ENCODE data around the gene SLC25A51.
A peak's percentile ranks its signal among the peaks of the same experiment; 100 is the strongest.
"Not testable (repeated sequence)": the region's sequence is repeated elsewhere in the genome, so short reads cannot be mapped to it uniquely, and the experiment has no call there.

Gene SLC25A51

DNA sequence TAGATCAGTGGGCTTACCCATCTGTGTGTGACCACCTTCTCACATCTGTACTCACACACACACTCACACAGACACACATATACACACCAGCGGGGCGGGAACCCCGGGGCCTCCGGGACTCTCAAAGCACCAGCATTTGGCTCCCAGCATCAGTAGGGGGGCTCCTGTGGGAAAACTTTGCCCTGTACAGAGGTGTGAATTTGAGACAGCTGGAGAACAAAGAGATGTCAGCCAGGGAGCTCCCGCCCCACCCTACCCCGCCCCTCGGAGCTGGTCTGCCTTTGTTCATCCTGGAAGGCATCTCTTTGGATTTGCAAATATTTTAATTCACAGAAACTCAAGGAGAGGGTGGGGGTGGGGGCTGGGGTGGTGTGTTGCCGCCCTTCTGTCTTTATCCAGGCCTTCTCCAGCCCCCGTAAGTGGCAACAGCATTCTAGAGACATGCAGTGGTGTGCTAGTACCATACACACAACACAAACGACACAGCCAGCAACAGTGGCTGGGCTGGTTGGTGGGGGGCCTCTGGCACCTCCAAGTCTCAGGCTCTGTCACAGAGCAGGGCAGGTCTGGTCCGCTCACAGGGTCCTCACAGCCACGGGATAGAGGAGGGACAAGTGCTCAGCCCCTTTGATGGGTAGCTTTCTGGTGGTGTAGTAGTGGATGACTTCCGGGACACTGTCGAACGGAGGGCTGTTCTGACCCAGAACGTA, 15.5 kb upstream of the SLC25A51 start:
- no peak for DNase-seq (ENCODE audit: low spot score)

DNA sequence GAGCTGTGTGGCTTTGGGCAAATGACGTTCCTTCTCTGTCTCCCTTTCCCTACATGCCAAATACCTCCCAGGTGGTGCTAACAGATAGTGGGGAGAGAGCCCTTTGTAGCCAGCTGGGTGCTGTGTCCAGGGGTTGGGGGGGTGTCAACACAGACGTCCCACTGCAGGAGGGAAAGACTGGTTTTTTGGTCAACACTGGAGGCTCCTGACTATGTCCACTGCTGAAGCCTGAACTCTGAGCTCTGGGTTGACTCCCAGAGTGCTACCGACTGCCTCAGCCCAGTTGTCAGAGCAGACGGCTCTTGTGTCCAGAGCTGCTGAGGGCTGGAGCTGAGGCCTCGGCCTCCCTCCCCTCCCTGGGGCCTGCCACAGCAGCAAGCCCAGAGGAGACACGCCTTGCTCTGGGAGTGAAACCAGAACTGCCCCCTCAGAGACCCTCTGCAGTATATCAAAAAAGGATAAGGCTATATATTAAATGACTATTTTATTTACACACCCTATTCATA, 14.8 kb upstream of the SLC25A51 start:
- no peak for DNase-seq (ENCODE audit: low spot score)

DNA sequence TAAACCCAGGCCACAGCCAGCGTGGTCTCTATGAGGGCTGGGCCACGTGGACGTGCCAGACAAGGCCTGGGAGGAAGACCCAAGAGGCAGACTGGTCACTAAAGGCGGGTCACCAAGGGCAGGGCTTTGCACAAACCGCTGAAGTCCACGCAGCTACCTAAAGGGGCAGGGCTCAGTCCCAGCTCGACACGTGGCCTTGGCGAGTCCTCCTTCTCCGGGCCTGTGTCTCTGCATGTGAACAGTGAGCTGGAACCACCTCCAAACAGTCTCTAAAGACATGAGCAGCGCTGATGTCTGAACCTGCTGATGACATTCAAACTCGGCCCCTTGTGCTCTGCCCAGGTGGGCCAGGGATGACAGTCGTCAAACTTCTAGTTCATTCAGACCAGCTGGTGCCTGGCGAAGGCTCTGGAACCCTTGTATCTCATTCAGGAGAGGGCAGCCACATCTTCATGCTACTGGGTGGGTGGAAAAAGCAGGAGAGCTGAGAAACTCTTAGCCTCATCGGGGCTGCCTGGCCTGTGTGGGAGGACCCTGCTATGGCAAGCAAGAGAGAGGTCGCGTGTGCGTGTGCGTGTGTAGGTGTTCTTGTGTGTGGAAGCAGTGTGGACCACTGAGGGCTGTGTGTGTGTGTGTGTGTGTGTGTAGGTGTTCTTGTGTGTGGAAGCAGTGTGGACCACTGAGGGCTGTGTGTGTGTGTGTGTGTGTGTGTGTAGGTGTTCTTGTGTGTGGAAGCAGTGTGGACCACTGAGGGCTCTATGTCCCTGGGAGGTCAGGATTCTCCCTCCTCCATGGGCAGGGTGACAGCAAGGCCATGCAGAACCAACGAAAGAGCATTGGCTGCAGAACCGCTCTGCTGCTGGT, 14.1 kb upstream of the SLC25A51 start:
- no peak for DNase-seq (ENCODE audit: low spot score)

DNA sequence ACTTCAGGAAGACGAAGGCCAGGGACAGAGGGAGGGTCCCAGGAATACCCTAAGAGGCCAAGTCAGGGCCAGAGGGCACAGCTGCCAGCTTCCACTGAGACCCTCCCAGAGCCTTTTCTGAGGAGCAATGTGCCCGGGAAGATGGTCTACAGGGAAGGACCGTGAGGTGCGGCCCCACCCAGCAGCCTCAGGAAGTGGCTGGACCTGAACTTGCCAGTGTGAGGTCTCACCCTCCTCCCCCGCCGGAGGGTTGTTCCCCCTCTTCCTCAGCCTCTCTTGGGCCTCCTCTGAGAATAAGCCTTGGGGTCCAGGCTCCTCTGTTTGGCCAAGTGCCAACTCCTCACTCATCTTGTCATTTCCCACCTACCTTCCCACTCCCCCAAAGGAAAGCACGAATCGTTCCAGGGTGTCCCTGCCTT, 13.4 kb upstream of the SLC25A51 start:
- no peak for DNase-seq (ENCODE audit: low spot score)

DNA sequence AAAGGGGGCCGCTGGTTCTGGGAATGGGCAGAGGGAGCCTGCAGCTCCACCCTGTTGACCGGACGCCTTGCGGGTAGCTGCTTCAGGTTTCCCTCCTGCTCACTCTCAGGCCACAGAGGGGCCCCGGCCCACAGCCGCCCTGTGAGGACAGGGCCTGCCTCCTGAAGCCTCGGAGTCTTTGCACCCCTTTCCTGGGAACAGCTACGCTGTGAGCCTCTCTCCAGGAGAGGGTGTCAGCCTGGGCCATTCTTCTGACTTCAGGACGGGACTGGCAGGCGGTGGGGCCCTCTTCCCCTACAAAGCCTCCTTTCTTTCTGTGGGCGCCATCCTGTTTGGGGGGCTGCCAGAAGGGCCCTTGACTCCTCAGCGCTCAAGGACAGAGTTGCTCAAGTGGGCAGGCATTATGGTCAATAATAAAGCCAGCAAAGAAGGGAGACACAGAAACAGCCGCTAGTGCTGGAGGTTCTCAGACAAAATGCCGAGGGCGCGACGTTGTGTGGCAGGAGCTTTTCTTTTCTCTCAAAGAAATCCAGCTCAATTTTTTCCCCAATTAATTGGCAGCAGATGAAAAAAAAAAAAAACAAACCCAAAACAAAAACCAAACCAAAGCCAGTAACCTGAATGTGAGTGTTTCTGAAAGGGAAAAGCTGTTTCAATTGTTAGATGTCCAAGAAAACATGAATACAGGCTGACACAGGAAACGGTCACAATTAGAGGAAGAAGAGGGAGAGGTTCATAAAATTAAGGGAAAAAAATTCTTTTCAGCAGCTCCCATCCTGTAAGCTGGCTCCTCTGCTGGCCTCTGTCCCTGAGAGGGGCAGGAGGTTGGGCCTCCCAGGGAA, 12.8 kb upstream of the SLC25A51 start:
- no peak for DNase-seq (ENCODE audit: low spot score)

DNA sequence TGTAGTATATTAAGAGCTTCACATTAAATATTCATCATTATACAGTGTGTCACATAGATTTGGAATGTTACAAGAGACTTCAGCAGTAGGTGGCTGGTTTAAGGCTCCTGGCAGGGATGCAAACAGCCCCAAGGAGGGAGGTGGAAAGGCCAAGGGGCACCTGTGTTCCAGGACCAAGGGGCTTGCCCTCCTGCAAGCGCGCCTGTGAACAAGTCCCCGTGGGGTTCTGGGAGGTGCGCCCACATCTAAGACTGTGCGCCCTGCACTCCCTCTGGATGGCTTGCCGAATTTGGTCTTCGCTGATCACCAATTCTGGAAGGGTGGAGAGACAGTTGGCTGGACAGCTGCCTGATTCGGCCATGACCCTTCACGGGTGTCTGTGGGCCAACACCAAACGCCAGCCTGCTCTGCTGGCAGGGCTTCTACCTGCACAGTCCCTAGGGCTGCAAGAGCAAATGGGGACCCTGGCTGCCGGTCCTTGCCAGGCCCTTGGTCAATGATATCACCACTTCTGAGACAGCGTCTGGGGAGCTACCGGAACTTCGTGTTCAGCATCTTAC, 12.1 kb upstream of the SLC25A51 start:
- DNase-seq (ENCODE audit: low spot score) = no peak

DNA sequence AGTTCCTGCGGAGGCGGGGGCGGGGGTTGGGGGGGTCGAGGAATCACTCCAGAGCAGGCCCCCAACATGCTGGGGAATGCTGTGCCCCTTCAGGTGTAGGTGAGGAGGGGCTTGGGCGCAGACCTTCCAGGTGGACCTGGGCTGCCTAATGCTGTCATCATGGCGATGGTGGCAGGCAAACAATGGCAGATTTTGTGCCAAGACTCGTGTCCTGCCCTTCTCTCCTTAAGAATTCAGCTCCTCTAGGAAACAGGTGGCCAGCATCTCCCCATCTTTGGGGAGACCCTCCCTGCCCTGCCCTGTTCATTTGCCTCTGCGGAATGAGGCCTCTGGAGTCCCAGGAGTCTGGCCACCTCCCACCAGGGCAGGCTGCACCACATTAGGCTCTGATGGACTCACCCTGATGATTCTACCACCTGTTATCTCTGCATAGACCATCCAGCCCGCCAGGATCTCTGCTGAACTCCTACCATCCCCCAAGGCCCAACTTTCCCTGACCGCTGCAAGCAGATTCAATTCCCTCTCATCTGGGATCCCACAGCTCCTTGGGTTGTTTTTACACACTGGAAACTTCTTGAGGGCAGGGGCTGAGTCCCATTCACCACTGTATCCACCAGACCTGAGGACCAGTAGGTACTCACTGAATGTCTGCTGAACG, 10.9 kb upstream of the SLC25A51 start:
- no peak for DNase-seq (ENCODE audit: low spot score)

DNA sequence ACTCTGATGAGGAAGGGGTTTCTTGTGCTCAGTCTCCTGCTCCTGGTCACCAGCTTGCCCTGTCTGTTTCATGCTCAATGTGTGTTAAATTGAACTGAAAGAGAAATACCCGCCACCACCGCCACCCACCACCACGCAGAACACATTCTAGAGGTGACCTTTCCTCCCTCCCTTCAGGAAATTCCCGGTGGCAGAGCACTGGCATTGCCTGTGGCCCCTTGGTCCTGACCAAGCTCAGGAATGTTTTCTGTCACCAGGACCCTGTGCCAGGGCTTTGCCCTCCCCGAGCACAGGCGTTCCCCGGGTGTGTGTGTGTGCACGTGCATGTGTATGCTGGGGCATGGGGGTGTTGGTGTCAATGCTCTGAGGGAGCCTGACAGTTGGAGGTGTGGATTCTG, 10.2 kb upstream of the SLC25A51 start:
- DNase-seq (ENCODE audit: low spot score) = no peak

DNA sequence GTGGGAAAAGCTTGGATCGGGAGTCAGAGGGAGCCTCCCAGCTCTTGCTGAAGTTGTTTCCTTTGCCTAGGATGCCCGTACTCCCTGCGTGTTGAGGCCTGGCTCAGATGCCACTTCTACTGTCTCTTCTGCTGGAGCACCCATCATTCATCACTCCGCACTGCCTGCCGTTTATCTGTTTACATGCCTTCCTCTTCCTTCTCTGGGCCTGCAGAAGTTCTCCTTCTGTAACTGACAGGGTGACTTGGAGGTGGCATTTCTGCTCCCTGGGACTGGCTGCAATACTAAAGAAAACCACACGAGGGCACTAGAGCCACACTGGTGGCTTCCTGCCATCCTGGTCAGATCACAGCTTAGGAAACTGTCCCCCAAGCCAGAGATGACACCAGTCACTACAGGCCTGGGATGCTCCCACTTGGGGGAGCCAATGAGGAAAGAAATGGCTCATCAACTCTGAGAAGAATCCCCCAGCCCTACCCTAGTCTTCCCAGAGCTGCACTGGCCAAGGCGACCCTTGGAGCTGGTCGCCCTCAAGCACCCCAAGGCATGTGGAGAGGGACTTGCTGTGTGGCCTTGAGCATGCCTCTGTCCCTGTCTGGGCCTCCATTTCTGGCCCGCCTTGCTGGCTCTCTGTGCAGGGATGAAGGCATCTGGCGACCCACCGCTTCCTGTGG, 9.7 kb upstream of the SLC25A51 start:
- peak; percentile 83 for DNase-seq (ENCODE audit: low spot score)

DNA sequence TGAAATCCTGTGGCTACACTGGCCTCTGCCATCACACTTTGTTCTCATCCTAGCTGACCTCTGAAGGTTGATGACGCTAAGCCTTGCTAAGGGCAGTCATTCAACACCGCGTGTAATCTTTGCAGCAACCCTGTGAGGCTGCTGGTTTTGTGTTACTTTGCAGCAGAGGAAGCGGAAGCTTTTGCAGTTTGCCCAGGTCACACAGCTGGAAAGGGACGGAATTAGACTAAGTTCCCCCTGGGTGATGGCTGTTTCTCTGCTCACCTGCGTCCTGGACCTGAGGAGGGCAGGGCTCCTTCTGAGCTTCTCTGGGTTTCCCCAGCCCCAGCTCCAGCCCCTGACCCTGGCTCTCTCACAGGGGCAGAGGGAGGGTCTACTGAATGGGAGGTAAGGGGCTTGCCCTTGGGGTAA, 7.3 kb upstream of the SLC25A51 start:
- DNase-seq (ENCODE audit: low spot score) = no peak

DNA sequence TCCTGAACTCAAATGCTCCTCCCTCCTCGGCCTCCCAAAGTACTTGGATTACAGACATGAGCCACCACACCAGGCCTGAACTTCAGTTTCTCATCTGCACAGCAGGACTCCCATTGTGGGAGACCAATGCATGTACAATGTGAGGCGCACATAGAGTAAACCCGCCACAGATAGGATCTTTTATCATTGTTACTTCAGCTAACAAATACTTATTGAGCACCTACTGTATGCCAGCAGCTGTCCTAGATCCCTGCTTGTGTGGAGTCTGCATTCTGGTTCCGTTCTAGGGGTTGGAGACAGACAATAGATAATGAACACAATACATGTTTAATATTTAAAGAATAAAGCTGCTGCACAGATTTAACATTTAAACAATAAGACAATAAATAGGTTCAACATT, 6.3 kb upstream of the SLC25A51 start:
- DNase-seq (ENCODE audit: low spot score) = no peak

DNA sequence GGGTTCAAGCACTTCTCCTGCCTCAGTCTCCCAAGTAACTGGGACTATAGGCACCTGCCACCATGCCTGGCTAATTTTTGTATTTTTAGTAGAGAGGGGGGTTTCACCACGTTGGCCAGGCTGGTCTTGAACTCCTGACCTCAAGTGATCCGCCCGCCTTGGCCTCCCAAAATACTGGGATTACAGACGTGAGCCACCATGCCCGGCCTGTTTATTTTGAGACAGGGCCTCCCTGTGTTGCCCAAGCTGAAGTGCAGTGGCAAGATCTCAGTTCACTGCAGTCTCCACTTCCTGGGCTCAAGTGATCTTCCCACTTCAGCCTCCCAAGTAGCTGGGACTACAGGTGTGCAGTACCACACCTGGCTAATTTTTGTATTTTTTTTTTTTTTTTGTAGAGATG, 5.9 kb upstream of the SLC25A51 start:
- DNase-seq (ENCODE audit: low spot score) = not testable (repeated sequence)

DNA sequence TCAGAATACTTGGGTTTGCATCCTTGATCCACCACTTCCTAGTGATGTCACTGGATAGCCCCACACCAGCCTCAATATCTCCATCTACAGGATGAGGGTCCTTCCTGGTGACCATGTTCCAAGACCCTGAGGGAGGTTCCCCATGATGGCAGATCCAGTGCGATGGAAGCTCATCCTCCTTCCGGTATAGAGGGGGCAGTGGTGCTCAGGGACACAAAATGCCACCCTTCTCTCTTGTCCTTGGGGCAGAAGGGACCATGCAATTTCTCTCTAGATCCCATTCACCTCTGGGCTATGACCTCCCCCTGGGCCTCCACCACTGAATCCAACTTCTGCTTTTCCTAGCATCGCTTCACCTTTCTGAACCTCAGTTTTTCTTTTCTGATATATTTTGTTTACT, 5.4 kb upstream of the SLC25A51 start:
- DNase-seq (ENCODE audit: low spot score) = no peak

DNA sequence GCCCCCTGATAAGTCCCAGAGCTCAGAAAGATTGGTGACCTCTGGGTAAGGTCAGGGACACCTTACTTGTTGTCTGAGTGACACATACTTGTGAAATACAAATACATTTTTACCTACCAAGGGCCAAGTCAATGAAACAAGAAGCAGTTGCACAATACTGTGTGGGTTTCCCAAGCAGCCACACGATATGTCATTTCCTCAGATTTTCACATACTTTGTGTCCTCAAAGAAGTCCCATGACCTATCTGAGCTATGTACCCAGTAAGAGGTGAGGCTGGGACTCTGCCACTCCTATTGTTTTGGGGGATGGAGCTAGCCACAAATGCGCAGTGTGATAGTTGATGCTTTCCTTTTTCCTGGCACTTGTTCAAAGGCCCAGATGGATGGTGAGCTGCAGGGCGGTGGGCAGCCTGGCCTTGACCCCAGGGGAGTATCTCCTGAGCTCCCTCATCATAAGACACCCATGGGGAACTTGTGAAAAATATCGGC, 4.8 kb upstream of the SLC25A51 start:
- peak; percentile 65 for DNase-seq (ENCODE audit: low spot score)

DNA sequence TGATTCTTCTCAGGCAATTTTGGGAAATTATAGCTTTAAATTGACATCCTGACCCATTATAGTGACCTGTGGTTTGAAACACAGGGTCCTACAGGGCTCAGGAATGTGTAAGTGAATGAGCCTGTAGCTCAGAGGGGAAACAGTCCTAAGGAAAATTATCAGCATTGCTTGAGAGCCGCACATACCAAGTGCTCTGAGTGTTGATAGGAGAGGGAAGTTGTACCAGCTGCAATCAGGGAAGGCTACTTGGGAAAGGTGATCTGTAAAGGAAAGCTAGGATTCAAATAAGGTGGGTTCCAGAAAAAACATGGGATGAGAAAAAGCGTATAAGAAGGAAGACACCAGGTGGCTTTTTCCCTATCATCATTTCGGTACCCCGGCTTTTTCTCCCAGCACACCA, 4.4 kb upstream of the SLC25A51 start:
- DNase-seq (ENCODE audit: low spot score) = peak; percentile 15

DNA sequence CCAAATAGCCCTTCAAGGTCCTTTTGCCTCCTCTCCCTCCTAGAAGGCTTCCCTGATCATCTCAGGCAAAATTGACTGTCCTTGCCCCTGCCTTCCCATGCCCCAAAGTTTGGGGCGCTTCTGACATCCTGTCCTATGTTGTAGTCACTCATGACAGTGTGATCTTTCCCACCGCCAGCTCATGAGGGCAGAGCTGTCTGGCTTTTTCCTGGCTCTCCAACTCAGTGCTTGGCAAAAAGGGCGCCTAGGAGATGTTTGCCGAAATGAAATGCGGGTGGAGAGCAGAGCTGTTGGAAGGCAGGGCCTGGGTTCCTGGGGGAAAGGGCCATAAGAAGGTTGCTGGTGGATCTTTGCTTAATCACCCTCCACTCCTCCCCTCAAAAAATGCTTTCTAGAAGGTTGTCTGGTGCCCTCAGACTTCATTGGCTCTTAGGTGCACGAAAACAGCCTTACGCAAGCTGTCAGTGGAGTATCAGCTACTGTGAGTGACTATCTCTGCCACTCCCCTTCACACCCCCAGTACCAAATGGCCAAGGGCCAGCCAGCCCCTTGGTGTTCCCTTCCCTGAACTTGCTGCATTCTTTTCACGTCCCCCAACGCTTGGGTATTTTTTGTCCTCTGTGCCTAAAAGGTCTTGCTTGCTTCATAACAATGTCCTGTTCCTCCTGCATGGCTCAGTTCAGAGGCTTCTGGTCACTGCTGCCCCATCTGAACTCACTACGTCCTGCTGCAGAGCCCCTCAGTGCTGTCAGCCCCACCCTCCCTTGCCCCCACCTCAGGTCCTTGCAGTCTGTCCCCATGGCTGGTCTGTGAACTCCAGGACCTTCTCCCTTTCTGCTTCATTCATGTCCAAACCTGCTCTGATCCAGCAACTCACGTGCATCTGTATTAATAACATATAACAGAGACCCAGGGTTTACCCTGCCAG, 2.6 kb upstream of the SLC25A51 start:
- DNase-seq (ENCODE audit: low spot score) = no peak

DNA sequence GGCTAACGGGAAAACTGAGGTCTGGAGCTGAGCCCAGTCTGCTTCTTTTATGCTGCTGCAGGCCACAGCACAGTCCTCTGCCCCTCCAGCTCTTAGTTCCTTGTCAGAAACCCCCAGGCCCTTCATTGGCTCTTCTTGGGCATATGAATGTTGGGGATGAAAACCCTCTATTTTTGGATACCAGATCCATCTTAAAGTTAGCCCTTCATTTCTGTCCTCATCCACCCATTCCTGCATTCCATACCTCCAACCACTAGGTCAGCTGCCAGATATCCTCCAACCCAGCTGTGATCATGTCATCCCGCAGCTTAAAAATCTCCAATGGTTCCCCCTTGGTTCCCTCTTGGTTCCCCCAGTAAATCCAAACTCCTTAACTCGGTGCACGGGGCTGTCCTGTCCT, 1.8 kb upstream of the SLC25A51 start:
- DNase-seq (ENCODE audit: low spot score) = no peak

DNA sequence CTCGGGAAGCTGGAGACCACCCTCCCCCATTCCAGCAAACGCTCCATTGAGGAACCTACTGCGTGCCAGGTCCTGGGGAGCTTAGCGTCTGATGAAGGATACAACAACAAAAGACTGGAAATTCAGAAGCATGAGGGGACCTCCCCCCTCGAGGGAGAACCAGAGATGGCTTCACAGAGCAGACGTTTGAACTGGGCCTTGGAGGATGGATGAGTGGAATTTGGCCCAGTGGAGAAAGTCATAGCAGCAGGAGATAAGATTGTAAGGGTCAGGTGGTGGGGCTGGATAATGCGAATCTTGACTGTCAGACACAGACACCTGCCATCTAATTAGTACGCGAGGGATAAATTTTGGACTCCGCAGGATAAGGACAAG, 1.2 kb upstream of the SLC25A51 start:
- DNase-seq (ENCODE audit: low spot score) = no peak

DNA sequence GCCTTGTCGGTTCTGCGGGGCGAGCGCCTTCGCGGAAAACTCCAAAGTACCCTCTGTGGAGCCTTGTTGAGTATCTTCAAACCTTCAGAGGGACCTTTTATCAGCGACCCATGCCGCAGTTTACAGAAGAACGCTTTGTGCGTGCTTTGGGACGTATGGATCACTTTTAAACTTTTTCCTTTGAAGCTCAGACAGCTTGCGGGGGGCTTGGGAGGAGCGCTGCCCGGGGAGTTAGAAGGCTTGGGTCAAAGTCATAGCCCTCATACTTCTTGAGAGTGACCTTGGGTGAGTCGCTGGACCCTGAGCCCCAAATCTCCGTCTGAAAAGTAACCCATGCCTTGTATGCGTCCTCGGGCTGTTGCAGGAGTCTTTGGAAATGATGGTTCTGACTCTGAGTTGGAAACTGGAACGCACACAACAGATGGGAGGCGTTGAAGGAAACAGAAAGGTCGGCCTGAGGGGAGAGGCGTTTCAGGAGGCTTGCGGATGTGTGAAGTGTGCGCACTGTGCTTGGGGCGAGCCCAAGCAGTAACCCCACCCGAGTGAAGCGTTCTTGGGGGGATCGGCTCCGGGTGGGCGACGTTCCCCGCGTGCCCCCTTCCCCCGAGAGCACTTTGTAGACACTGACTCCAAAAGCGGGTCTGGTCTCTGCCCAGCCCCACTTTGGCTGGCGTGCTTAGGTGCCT, 661 bp upstream of the SLC25A51 start:
- peak; percentile 40 for DNase-seq (ENCODE audit: low spot score)
